Measurements from ENCODE around the gene DDX1. TPM values are rescaled to one million over a fixed set of nuclear protein-coding genes. Genes with fewer than 3 reads are reported as not detected.

The DDX1 gene
- total and polyA plus RNA-seq, 2 donors from 2014 or later = 84.0 to 90.0 TPM

DNA sequence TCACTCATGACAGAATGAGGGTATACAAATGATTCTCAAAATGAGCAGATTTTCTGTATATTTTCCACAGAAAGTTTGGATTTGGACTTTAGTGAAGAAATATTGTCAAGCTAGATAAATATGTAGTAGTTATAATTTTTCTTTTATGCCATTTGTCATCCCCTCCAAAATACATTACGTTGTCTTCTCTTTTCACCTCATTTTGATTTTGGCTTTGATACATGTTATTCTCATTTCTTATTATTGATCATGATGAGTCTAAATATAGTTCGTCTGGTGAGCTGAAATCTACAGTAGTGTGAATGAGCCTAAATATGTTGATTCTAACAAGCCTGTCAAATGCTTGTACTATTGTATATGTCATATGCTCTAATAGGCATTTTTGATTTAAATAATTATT lies 12.3 kb downstream of the DDX1 start:
- TF ChIP-seq CTCF (IDR thresholded peaks at IDR 0.05; ENCODE audit: borderline replicate concordance, extremely low read depth, insufficient read depth) = no peak
- intact Hi-C loops (cut with DNase I) = no loop called here
- DNase-seq = no peak
- Histone ChIP-seq H3K4me1 (ENCODE audit: control insufficient read depth in 2 of 3, insufficient read depth in 2 of 3, low read depth in 1 of 3, low read length in 3 of 3) (no peaks in the 10 kb centered on the region), H3K27me3 (ENCODE audit: control insufficient read depth, insufficient read depth, low read length) (no peaks in the 10 kb centered on the region), H3K27ac (ENCODE audit: low read depth in 2 of 2, low read length in 2 of 2) (no peak overlapping the region), H3K36me3 (ENCODE audit: control insufficient read depth in 2 of 3, insufficient read depth in 3 of 3, low read length in 3 of 3) (peaks cover 29 to 81% (median 48%) of the 10 kb centered on the region in 3 donors), H3K9ac (ENCODE audit: low read length in 3 of 3) (no peak overlapping the region), H3K4me3 (ENCODE audit: low read length in 3 of 3) (no peak overlapping the region), H3K9me3 (ENCODE audit: control insufficient read depth in 2 of 3, insufficient read depth in 1 of 3, low read length in 3 of 3) (no peaks in the 10 kb centered on the region)
- no peak for FAIRE-seq

GRCh38 chr2:15605721-15606120 lies 14.1 kb downstream of the DDX1 start:
- no peaks in the 10 kb centered on the region for H3K27me3 ChIP-seq (ENCODE audit: control insufficient read depth, insufficient read depth, low read length)
- H3K27ac ChIP-seq (ENCODE audit: low read depth in 2 of 2, low read length in 2 of 2) = no peak overlapping the region
- no peaks in the 10 kb centered on the region for H3K4me1 ChIP-seq (ENCODE audit: control insufficient read depth in 2 of 3, insufficient read depth in 2 of 3, low read depth in 1 of 3, low read length in 3 of 3)
- no peak for FAIRE-seq
- H3K9me3 ChIP-seq (ENCODE audit: control insufficient read depth in 2 of 3, insufficient read depth in 1 of 3, low read length in 3 of 3) = no peaks in the 10 kb centered on the region
- H3K9ac ChIP-seq (ENCODE audit: low read length in 3 of 3) = no peak overlapping the region
- no peak overlapping the region for H3K4me3 ChIP-seq (ENCODE audit: low read length in 3 of 3)
- no peak for TF ChIP-seq CTCF (IDR thresholded peaks at IDR 0.05; ENCODE audit: borderline replicate concordance, extremely low read depth, insufficient read depth)
- peaks cover 29 to 78% (median 45%) of the 10 kb centered on the region in 3 donors for H3K36me3 ChIP-seq (ENCODE audit: control insufficient read depth in 2 of 3, insufficient read depth in 3 of 3, low read length in 3 of 3)
- intact Hi-C loops (cut with DNase I) = no loop called here
- DNase-seq = no peak

DNA sequence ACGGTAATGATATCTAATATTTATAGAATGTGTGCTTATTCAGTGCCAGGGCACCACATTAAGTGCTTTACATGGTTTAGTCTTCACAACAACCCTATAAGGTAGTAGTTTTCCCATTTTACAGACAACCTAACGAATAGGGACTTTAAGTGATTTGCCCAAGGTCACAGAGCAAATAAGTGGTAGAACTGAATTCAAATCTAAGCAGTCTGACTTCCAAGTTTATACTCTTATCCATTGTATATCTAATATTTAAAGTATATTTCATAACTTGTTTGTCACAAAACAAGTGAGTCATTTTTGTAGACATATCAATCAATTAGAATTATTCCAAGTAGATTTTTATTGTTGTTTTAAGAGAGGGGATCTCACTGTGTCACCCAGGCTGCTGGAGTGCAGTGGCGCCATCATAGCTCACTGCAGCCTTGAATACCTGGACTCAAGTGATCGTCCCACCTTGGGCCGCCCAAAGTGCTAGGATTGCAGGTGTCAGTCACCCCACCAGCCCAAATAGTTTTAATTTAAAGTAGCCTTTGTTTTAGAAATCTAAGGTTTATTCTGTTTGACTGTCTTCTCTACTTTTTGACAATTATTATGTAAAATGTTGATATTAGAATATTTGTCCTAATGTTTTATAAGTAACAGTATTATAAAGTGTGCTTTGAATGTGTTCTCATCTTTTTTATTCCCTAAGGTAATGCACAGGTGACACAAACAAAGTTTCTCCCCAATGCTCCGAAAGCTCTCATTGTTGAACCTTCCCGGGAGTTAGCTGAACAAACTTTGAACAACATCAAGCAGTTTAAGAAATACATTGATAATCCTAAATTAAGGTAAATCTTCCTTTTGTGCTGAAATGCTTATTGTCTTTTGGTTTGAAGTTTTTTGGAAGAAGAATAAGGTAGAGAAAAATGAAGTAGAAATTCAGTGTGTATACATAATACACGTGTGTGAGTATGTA lies 15.1 kb downstream of the DDX1 start:
- no peak for FAIRE-seq
- intact Hi-C loops (cut with DNase I) = no loop called here
- H3K9ac ChIP-seq (ENCODE audit: low read length in 3 of 3) = no peak overlapping the region
- H3K36me3 ChIP-seq (ENCODE audit: control insufficient read depth in 2 of 3, insufficient read depth in 3 of 3, low read length in 3 of 3) = peaks cover 26 to 68% (median 40%) of the 10 kb centered on the region in 3 donors
- H3K9me3 ChIP-seq (ENCODE audit: control insufficient read depth in 2 of 3, insufficient read depth in 1 of 3, low read length in 3 of 3) = no peaks in the 10 kb centered on the region
- no peak overlapping the region for H3K4me3 ChIP-seq (ENCODE audit: low read length in 3 of 3)
- H3K4me1 ChIP-seq (ENCODE audit: control insufficient read depth in 2 of 3, insufficient read depth in 2 of 3, low read depth in 1 of 3, low read length in 3 of 3) = no peaks in the 10 kb centered on the region
- H3K27me3 ChIP-seq (ENCODE audit: control insufficient read depth, insufficient read depth, low read length) = no peaks in the 10 kb centered on the region
- no peak for TF ChIP-seq CTCF (IDR thresholded peaks at IDR 0.05; ENCODE audit: borderline replicate concordance, extremely low read depth, insufficient read depth)
- DNase-seq = no peak
- H3K27ac ChIP-seq (ENCODE audit: low read depth in 2 of 2, low read length in 2 of 2) = no peak overlapping the region

All from kidney (tissue), 14 donors.